HepG2 (cell line): ENCODE results near the gene SEMA4F.

ENCODE experiments used
- CTCF ChIP-seq: sonication (generic); formaldehyde crosslinking; IDR thresholded peaks from 2 replicates; pipeline ENCODE4 v1.5.0; 2020; ENCODE audit warnings: mild to moderate bottlenecking, missing genetic modification reagents, moderate library complexity
- ELF4 ChIP-seq: sonication (generic); formaldehyde crosslinking; IDR thresholded peaks from 2 replicates; pipeline ENCODE4 v1.5.0; 2020; ENCODE audit warnings: missing genetic modification reagents, mild to moderate bottlenecking, moderate library complexity, borderline replicate concordance
- MTA3 ChIP-seq: sonication (generic); formaldehyde crosslinking; IDR thresholded peaks from 2 replicates; pipeline ENCODE4 v1.4.0; 2020; ENCODE audit warnings: missing genetic modification reagents
- NR1H2 ChIP-seq: sonication (generic); formaldehyde crosslinking; IDR thresholded peaks from 2 replicates; pipeline ENCODE4 v1.8.1; 2022; ENCODE audit warnings: low read depth, missing genetic modification reagents, borderline replicate concordance
- NR2C2 ChIP-seq: sonication (generic); formaldehyde crosslinking; IDR thresholded peaks from 2 replicates; pipeline ENCODE4 v1.4.0; 2020; ENCODE audit warnings: missing genetic modification reagents, mild to moderate bottlenecking, moderate library complexity, borderline replicate concordance
- PLSCR1 ChIP-seq: sonication (generic); formaldehyde crosslinking; IDR thresholded peaks from 2 replicates; pipeline ENCODE4 v1.5.0; 2020; ENCODE audit warnings: missing genetic modification reagents, mild to moderate bottlenecking, borderline replicate concordance
- POGZ ChIP-seq: sonication (generic); formaldehyde crosslinking; IDR thresholded peaks from 2 replicates; pipeline ENCODE4 v1.4.0; 2020; ENCODE audit warnings: mild to moderate bottlenecking, missing genetic modification reagents
- RBM22 ChIP-seq: fragments of 200-400 bp; formaldehyde crosslinking; optimal IDR thresholded peaks from 2 replicates; pipeline ENCODE3; 2017; ENCODE audit warnings: mild to moderate bottlenecking, low read length, moderate library complexity
- SMAD1 ChIP-seq: sonication (generic); formaldehyde crosslinking; IDR thresholded peaks from 2 replicates; pipeline ENCODE4 v1.4.0; 2020; ENCODE audit warnings: missing genetic modification reagents, low read depth, mild to moderate bottlenecking, borderline replicate concordance
- ZBTB40 ChIP-seq, 2 experiments: fragments of 450-650 bp in 1 of 2; sonication (generic) in 1 of 2; formaldehyde crosslinking in 1 of 2; IDR thresholded peaks; 2 replicates each; pipeline versions ENCODE4 v1.6.1 to v1.8.0; 2016 to 2022; ENCODE audit warnings: antibody characterized with exemption in 1 of 2, mild to moderate bottlenecking in 1 of 2, missing genetic modification reagents in 1 of 2
- ZBTB42 ChIP-seq: sonication (generic); formaldehyde crosslinking; IDR thresholded peaks from 2 replicates; pipeline ENCODE4 v1.5.0; 2020; ENCODE audit warnings: mild to moderate bottlenecking, missing genetic modification reagents
- ZSCAN20 ChIP-seq: sonication (generic); formaldehyde crosslinking; IDR thresholded peaks from 2 replicates; pipeline ENCODE4 v1.4.0; 2020; ENCODE audit warnings: missing genetic modification reagents, mild to moderate bottlenecking, borderline replicate concordance

- no peak for TF ChIP-seq MTA3 (CRISPR knock-in tag)
- TF ChIP-seq ZBTB40 (IDR thresholded peaks at IDR 0.05) = no peak
- no peak for TF ChIP-seq ZBTB40 (CRISPR knock-in tag; IDR thresholded peaks at IDR 0.05)
- no peak for TF ChIP-seq ZBTB42 (CRISPR knock-in tag)
- no peak for TF ChIP-seq CTCF (CRISPR knock-in tag)
- no peak for TF ChIP-seq RBM22
- TF ChIP-seq NR1H2 = no peak
- no peak for TF ChIP-seq ZSCAN20 (CRISPR knock-in tag)
- no peak for TF ChIP-seq PLSCR1 (CRISPR knock-in tag)
- no peak for TF ChIP-seq ELF4 (CRISPR knock-in tag)
- no peak for TF ChIP-seq SMAD1
- no peak for TF ChIP-seq POGZ (CRISPR knock-in tag)
- TF ChIP-seq NR2C2 (CRISPR knock-in tag) = no peak
These were observed 17.4 kb downstream of the SEMA4F start for GRCh38 chr2:74671479-74671878.
